OCI-LY7 (cell line): ENCODE data around the gene ANAPC10. TPM values are rescaled to one million over a fixed set of nuclear protein-coding genes. Genes with fewer than 3 reads are reported as not detected.

Source experiments
- BruUV-seq: library from RNA; stranded (reverse); fragments of 400-500 nt; replicated peaks from 2 replicates; lab custom pipeline; 2021; lab: Mats Ljungman, UMichigan
- CTCF ChIA-PET: fragments of 300-600 bp; sonication (Branson Sonifier 250); formaldehyde crosslinking; loops from one replicate; lab custom pipeline; 2022; ENCODE audit warnings: antibody characterized with exemption; ENCODE audit not compliant: unreplicated experiment; lab: Charles Lee
- POLR2A ChIA-PET: fragments of 300-600 bp; sonication (Branson Sonifier 250); formaldehyde crosslinking; loops from one replicate; lab custom pipeline; 2022; ENCODE audit warnings: antibody characterized with exemption; lab: Charles Lee
- DNase-seq: peaks from one replicate; pipeline ENCODE4 v3.0.0-alpha.2; 2015; ENCODE audit warnings: low spot score
- H2AFZ ChIP-seq: fragments of 200-600 bp; sonication (generic), shearing (Covaris generic); 2 replicates; pipeline ENCODE4 v1.6.1; 2014; ENCODE audit warnings: mild to moderate bottlenecking, antibody characterized with exemption, low read length, moderate library complexity
- H3K27ac ChIP-seq: fragments of 200-600 bp; sonication (generic); 2 replicates; pipeline ENCODE4 v1.5.1; 2014; ENCODE audit warnings: mixed run types, low read depth, mild to moderate bottlenecking, moderate library complexity, low read length, inconsistent platforms; ENCODE audit not compliant: poor library complexity, severe bottlenecking
- H3K36me3 ChIP-seq: fragments of 200-600 bp; sonication (generic); 2 replicates; pipeline ENCODE4 v1.6.1; 2014; ENCODE audit warnings: mild to moderate bottlenecking, antibody characterized with exemption, low read length, moderate library complexity, mixed read lengths; ENCODE audit not compliant: insufficient read depth
- H3K4me1 ChIP-seq: fragments of 200-600 bp; sonication (generic); 2 replicates; pipeline ENCODE4 v1.5.1; 2014; ENCODE audit warnings: mild to moderate bottlenecking, low read length; ENCODE audit not compliant: insufficient read depth, poor library complexity, severe bottlenecking
- H3K4me2 ChIP-seq: fragments of 200-600 bp; sonication (generic); 2 replicates; pipeline ENCODE4 v1.6.1; 2014; ENCODE audit warnings: mild to moderate bottlenecking, low read length
- H3K4me3 ChIP-seq: fragments of 200-600 bp; sonication (generic); 2 replicates; pipeline ENCODE4 v1.5.1; 2014; ENCODE audit warnings: mild to moderate bottlenecking, low read depth, low read length; ENCODE audit not compliant: poor library complexity, severe bottlenecking
- H3K79me2 ChIP-seq: fragments of 200-600 bp; sonication (generic); 2 replicates; pipeline ENCODE4 v1.6.1; 2016; ENCODE audit warnings: low read depth, mild to moderate bottlenecking, low read length, moderate library complexity, mixed read lengths; ENCODE audit not compliant: insufficient read depth
- H3K9me2 ChIP-seq: fragments of 200-600 bp; sonication (generic); 2 replicates; pipeline ENCODE4 v1.6.1; 2016; ENCODE audit warnings: mild to moderate bottlenecking, low read length, mixed read lengths; ENCODE audit not compliant: insufficient read depth
- H3K9me3 ChIP-seq: fragments of 200-600 bp; sonication (generic); 2 replicates; pipeline ENCODE4 v1.6.1; 2014; ENCODE audit warnings: mild to moderate bottlenecking, mixed run types, low read length, mixed read lengths
- H4K20me1 ChIP-seq: fragments of 200-600 bp; sonication (generic); 2 replicates; pipeline ENCODE4 v1.6.1; 2014; ENCODE audit warnings: mild to moderate bottlenecking, antibody characterized with exemption, low read length, moderate library complexity, mixed read lengths; ENCODE audit not compliant: insufficient read depth
- CTCF ChIP-seq: fragments of 200-600 bp; sonication (generic); conservative IDR thresholded peaks from 2 replicates; pipeline ENCODE4 v1.5.1; 2014; ENCODE audit warnings: mild to moderate bottlenecking, antibody characterized with exemption, low read length, moderate library complexity, mixed read lengths
- EZH2phosphoT487 ChIP-seq: fragments of 200-600 bp; sonication (generic); IDR thresholded peaks from 2 replicates; pipeline ENCODE4 v1.6.1; 2018; ENCODE audit warnings: low read depth, borderline replicate concordance, mild to moderate bottlenecking, mixed run types, antibody characterized with exemption, low read length, moderate library complexity, mixed read lengths
- intact Hi-C: fragments of 100-400 bp; cut with micrococcal nuclease; formaldehyde crosslinking; loops from one replicate; pipeline ENCODE4 v1.10.0; 2022; ENCODE audit not compliant: unreplicated experiment
- total RNA-seq, 2 experiments: library from RNA; depleted of rRNA in 1 of 2; stranded (reverse); fragments of >200 nt in 1 of 2; shearing (Covaris generic) in 1 of 2; gene quantifications; 2 replicates each; pipeline ENCODE4 v1.2.3, GENCODE V29; 2014 to 2022

Gene ANAPC10
- total RNA-seq, 2 experiments from 2014 or later, result 31.6 to 34.1 TPM

- Histone ChIP-seq H3K4me2 (no peak overlapping the region), H2AFZ (no peak overlapping the region), H3K27ac (no peak overlapping the region), H3K79me2 (peaks cover 10% of the 10 kb centered on the region; the same call in 1 of the 2 replicates), H3K9me3 (no peaks in the 10 kb centered on the region), H3K4me3 (no peak overlapping the region), H3K36me3 (peaks cover 3% of the 10 kb centered on the region; the same call in 1 of the 2 replicates), H4K20me1 (0 out of 2 replicates have a peak, but pooled peaks cover 8% of the 10 kb centered on the region), H3K4me1 (peaks cover 7% of the 10 kb centered on the region), H3K9me2 (no peaks in the 10 kb centered on the region)
- TF ChIP-seq EZH2phosphoT487, result no peak
- no peak for TF ChIP-seq CTCF
- BruUV-seq, result no TSS peak
- intact Hi-C loops, result no loop called here
- DNase-seq, result no peak
- CTCF ChIA-PET, result no interaction called here
- POLR2A ChIA-PET, result interaction anchor here (1.1 kb wide), 1 partner anchor 9 kb away, joined by 3 read pairs; no protein-coding TSS in a partner anchor
These were observed 52.8 kb downstream of the ANAPC10 start for GRCh38 chr4:145045180-145045579.

GRCh38 chr4:145044341-145044740 lies 53.7 kb downstream of the ANAPC10 start:
- H3K4me1 ChIP-seq, result peaks cover 7% of the 10 kb centered on the region
- DNase-seq, result no peak
- no peaks in the 10 kb centered on the region for H3K9me2 ChIP-seq
- H3K27ac ChIP-seq, result no peak overlapping the region
- intact Hi-C loops, result no loop called here
- TF ChIP-seq EZH2phosphoT487, result no peak
- no peak for TF ChIP-seq CTCF
- 0 out of 2 replicates have a peak, but pooled peaks cover 10% of the 10 kb centered on the region for H3K36me3 ChIP-seq
- H3K9me3 ChIP-seq, result no peaks in the 10 kb centered on the region
- POLR2A ChIA-PET, result interaction anchor here (0.5 to 1.1 kb wide), 3 partner anchors 8 to 20 kb away, joined by 3 to 7 read pairs (median 3); no protein-coding TSS in a partner anchor
- CTCF ChIA-PET, result no interaction called here
- H3K4me2 ChIP-seq, result no peak overlapping the region
- BruUV-seq, result no TSS peak
- H3K79me2 ChIP-seq, result peaks cover 10% of the 10 kb centered on the region; the same call in 1 of the 2 replicates
- H4K20me1 ChIP-seq, result 0 out of 2 replicates have a peak, but pooled peaks cover 8% of the 10 kb centered on the region
- H3K4me3 ChIP-seq, result no peak overlapping the region
- H2AFZ ChIP-seq, result no peak overlapping the region

GRCh38 chr4:145043306-145043705 lies 54.7 kb downstream of the ANAPC10 start:
- Histone ChIP-seq H3K36me3 (0 out of 2 replicates have a peak, but pooled peaks cover 10% of the 10 kb centered on the region), H3K4me2 (no peak overlapping the region), H3K4me3 (no peak overlapping the region), H3K27ac (no peak overlapping the region), H3K79me2 (peaks cover 10% of the 10 kb centered on the region; the same call in 1 of the 2 replicates), H4K20me1 (0 out of 2 replicates have a peak, but pooled peaks cover 8% of the 10 kb centered on the region), H3K4me1 (peaks cover 7% of the 10 kb centered on the region), H3K9me3 (no peaks in the 10 kb centered on the region), H3K9me2 (no peaks in the 10 kb centered on the region), H2AFZ (no peak overlapping the region)
- no peak for DNase-seq
- POLR2A ChIA-PET, result interaction anchor here (0.6 kb wide), 2 partner anchors 119 to 424 kb away, joined by 3 read pairs; no protein-coding TSS in a partner anchor
- BruUV-seq, result no TSS peak
- TF ChIP-seq CTCF (no peak), EZH2phosphoT487 (no peak)
- CTCF ChIA-PET, result no interaction called here
- intact Hi-C loops, result no loop called here
